ENCODE results near the gene IER5. TPM values are rescaled to one million over a fixed set of nuclear protein-coding genes. Genes with fewer than 3 reads are reported as not detected.

IER5 gene
- total RNA-seq, 1 experiment from 2014 or later: 18.2 TPM

GRCh38 chr1:181140398-181140797 is 51.9 kb downstream of the IER5 start:
- CTCF ChIA-PET: interaction anchor here (2.5 to 5.7 kb wide), 5 partner anchors 13 to 104 kb away, joined by 7 to 51 read pairs (median 24); partner anchors contain the start of gene MR1
- Mint-ChIP-seq H3K36me3 (no peaks in the 10 kb centered on the region), H3K9me3 (0 out of 2 replicates have a peak, but pooled peaks cover 2% of the 10 kb centered on the region), H3K4me3 (no peak overlapping the region), H3K27ac (no peak overlapping the region), H3K4me1 (peaks cover 22% of the 10 kb centered on the region), H3K27me3 (ENCODE audit: low read depth) (peaks cover 7% of the 10 kb centered on the region; the same call in 1 of the 2 replicates)
- TF ChIP-seq SOX15 (CRISPR knock-in tag; IDR thresholded peaks at IDR 0.05) (no peak), NFE2L1 (CRISPR knock-in tag; IDR thresholded peaks at IDR 0.05) (no peak), FOXP4 (CRISPR knock-in tag; IDR thresholded peaks at IDR 0.05) (no peak), JUN (CRISPR knock-in tag; IDR thresholded peaks at IDR 0.05) (no peak), ZNF317 (CRISPR knock-in tag; IDR thresholded peaks at IDR 0.05; ENCODE audit: borderline replicate concordance, low read depth) (no peak), HMGA2 (CRISPR knock-in tag; IDR thresholded peaks at IDR 0.05) (no peak), RELA (CRISPR knock-in tag; IDR thresholded peaks at IDR 0.05; ENCODE audit: borderline replicate concordance) (no peak), GABPB1 (CRISPR knock-in tag; IDR thresholded peaks at IDR 0.05) (no peak), SMAD3 (CRISPR knock-in tag; IDR thresholded peaks at IDR 0.05; ENCODE audit: borderline replicate concordance) (no peak), ZMAT4 (CRISPR knock-in tag; IDR thresholded peaks at IDR 0.05) (no peak), ELF4 (CRISPR knock-in tag; IDR thresholded peaks at IDR 0.05; ENCODE audit: low read depth) (no peak), ZBTB21 (CRISPR knock-in tag; IDR thresholded peaks at IDR 0.05; ENCODE audit: borderline replicate concordance) (no peak), E2F4 (CRISPR knock-in tag; IDR thresholded peaks at IDR 0.05; ENCODE audit: borderline replicate concordance, low read depth) (no peak), CREM (CRISPR knock-in tag; IDR thresholded peaks at IDR 0.05) (no peak), SMAD4 (CRISPR knock-in tag; IDR thresholded peaks at IDR 0.05) (no peak), NR2C2 (CRISPR knock-in tag; IDR thresholded peaks at IDR 0.05) (no peak), ATF1 (CRISPR knock-in tag; IDR thresholded peaks at IDR 0.05) (no peak)
- TF ChIP-seq, protein P1, sequence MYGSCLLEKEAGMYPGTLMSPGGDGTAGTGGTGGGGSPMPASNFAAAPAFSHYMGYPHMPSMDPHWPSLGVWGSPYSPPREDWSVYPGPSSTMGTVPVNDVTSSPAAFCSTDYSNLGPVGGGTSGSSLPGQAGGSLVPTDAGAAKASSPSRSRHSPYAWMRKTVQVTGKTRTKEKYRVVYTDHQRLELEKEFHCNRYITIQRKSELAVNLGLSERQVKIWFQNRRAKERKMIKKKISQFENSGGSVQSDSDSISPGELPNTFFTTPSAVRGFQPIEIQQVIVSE (CRISPR knock-in tag; IDR thresholded peaks at IDR 0.05; ENCODE audit: borderline replicate concordance): no peak
- TF ChIP-seq, protein P2, sequence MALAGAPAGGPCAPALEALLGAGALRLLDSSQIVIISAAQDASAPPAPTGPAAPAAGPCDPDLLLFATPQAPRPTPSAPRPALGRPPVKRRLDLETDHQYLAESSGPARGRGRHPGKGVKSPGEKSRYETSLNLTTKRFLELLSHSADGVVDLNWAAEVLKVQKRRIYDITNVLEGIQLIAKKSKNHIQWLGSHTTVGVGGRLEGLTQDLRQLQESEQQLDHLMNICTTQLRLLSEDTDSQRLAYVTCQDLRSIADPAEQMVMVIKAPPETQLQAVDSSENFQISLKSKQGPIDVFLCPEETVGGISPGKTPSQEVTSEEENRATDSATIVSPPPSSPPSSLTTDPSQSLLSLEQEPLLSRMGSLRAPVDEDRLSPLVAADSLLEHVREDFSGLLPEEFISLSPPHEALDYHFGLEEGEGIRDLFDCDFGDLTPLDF (CRISPR knock-in tag; IDR thresholded peaks at IDR 0.05): no peak
- TF ChIP-seq, protein P3, sequence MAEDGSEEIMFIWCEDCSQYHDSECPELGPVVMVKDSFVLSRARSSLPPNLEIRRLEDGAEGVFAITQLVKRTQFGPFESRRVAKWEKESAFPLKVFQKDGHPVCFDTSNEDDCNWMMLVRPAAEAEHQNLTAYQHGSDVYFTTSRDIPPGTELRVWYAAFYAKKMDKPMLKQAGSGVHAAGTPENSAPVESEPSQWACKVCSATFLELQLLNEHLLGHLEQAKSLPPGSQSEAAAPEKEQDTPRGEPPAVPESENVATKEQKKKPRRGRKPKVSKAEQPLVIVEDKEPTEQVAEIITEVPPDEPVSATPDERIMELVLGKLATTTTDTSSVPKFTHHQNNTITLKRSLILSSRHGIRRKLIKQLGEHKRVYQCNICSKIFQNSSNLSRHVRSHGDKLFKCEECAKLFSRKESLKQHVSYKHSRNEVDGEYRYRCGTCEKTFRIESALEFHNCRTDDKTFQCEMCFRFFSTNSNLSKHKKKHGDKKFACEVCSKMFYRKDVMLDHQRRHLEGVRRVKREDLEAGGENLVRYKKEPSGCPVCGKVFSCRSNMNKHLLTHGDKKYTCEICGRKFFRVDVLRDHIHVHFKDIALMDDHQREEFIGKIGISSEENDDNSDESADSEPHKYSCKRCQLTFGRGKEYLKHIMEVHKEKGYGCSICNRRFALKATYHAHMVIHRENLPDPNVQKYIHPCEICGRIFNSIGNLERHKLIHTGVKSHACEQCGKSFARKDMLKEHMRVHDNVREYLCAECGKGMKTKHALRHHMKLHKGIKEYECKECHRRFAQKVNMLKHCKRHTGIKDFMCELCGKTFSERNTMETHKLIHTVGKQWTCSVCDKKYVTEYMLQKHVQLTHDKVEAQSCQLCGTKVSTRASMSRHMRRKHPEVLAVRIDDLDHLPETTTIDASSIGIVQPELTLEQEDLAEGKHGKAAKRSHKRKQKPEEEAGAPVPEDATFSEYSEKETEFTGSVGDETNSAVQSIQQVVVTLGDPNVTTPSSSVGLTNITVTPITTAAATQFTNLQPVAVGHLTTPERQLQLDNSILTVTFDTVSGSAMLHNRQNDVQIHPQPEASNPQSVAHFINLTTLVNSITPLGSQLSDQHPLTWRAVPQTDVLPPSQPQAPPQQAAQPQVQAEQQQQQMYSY (CRISPR knock-in tag; IDR thresholded peaks at IDR 0.05): no peak
- DNase-seq (ENCODE audit: low spot score) (no peak), ATAC-seq (no peak)
- POLR2A ChIA-PET: no interaction called here
